Stimulated activated CD8-positive, alpha-beta memory T cell treated with anti-CD3 and anti-CD28 coated beads, Interleukin-4, amount 100 ng/mL, for 1 hour (primary cell): ENCODE results near the gene TCEA3.

Source experiments
- DNase-seq, 2 donors: peaks; one replicate each; pipeline ENCODE4 v3.0.0-alpha.2; 2020; ENCODE audit warnings: low read depth in 2 of 2, low spot score in 1 of 2

TCEA3 gene

DNA sequence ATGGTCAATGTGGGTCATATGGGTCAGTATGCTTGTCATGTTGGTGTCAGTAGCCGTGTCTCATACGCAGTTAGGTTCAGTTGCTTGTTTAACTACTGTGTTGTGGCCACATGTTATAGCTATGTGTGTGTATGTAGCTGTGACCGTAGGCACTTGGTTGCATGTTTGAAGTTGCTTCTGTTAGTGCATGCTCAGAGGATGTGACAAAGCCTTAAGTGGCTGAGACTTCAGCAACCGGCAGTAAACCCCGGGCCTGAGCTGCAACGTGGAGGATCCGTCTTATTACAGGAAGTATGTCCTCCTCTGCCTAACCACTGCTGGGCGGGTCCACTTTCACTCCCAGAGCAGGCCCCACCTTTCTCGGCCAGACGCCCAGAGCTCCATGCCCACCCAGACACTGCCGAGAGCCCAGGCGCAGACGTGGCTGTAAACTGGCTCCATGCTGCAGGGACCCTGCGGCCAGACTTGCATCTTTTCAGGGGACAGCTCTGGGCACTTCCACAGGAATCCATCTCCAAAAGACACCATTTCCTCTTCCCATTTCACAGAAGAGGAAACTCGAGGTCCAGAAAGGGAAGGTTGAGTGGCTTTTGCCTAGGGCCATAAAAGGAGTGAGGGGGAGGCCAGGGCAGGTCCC is 2.2 kb downstream of the TCEA3 start:
- peak in 1 of 2 donors; percentile 8 for DNase-seq

DNA sequence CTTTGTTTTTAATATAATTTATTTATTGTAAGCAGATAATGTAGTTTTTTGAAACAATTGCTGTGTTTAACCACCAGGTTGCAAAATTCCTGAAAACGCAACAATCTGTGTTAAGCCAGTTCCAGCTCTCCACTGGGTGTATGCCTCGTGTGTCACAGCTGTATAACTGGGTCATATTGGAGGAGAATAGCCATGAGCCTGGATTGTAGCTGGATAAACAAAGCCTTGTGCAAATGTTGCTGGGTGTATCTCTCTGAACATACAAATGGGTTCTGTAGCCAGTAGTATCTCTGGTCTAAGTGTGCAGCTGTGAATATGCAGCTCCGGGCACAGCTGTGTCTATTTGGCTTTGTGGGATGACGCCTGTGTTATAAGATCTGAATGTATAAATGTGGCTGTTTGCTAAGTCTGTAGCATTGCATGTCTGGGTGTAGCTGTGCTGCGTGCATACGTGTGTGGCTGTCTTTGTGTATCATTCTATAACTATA is 2.8 kb downstream of the TCEA3 start:
- no peak for DNase-seq

DNA sequence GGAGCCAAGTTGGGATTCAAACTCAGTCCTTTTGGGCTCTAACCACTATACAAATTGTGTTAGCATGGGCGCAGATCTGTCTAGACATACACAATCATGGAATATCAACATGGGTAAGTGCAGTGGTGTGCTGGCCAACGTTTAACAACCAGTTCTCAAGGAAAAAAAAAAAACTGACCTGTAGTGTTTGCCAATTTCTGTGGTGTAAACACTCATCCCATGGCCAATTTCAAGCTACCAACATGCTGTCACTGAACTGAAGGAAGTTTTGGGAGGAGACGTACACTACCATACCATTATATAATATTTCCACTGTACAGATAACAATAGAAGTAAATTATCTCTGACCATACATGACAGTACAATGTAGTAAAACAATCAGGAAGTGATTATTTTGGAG is 3.2 kb downstream of the TCEA3 start:
- no peak for DNase-seq

DNA sequence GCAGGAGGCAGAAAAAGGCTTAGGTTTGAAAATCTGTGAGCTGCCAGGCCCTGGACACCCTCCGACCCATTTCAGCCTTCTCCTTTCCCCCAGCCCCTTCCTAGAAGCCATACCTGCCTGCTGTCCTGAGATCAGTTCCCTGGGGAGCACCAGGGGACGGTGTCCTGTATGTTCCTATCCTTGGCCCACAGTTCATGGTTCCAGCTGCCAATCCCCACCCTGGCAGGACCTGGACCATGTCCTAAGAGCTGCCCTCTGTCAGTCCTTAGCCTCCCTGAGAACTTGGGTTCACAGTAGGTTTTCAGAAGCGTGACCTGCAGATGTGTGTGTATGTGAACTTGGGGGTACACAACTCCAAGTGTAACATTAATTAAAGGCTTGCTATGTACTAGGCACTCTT is 3.8 kb downstream of the TCEA3 start:
- no peak for DNase-seq

DNA sequence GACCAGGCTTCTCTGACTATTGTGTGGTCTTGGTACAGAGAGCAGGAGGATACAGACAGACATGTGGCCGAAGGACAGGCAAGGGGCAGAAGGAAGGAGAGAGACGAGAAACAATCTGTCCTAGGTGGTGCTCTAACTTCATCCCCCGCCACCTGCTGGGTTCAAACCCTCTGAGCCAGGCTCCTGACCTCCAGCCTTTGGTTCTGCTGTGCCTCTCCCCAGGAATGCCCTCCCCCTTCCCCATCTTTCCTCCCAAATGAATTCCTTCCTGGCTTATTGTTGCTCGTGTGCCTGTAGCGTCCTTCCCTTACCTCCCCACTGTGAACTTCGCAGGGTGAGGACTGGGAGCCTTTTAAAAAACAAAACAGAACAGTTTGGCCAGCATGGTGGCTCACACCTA is 5.4 kb downstream of the TCEA3 start:
- DNase-seq = no peak

DNA sequence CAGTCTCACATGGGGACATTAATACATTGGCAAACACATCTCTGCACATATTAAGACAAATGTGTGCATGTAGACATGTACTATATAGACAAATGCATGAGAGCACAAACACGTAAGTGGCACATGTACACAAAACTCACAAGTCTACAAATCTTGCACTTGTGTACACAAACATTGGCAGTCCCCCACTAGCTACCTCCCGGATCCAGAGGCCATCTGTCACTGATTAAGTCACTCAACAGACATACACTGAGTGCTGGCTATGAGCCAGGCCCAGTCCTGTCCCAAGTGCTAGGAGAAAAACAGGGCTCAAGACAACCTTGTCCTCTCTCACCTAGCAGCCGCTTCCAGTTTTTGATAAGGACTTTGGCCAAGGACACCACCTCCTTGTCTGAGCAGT is 7.0 kb downstream of the TCEA3 start:
- DNase-seq = no peak

DNA sequence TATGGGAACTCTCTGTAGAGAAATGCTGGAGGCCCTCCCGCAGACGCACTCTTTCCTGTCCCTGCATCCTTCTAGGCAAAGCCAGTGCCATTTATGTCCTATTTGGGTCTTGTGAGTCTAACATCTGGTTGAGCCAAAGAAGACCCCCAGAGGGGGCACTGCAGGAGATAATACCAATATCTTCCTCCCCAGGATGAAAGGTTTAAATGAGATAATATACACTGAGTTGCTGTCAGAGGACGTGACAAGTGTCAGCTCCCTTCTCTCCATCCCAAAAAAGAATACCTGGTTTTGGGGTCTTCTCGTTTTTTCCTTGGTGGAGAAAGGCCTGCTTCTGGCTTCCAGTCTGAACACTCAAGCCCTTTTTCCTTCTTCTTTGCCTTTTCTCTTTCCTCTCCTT is 7.6 kb downstream of the TCEA3 start:
- DNase-seq = no peak

DNA sequence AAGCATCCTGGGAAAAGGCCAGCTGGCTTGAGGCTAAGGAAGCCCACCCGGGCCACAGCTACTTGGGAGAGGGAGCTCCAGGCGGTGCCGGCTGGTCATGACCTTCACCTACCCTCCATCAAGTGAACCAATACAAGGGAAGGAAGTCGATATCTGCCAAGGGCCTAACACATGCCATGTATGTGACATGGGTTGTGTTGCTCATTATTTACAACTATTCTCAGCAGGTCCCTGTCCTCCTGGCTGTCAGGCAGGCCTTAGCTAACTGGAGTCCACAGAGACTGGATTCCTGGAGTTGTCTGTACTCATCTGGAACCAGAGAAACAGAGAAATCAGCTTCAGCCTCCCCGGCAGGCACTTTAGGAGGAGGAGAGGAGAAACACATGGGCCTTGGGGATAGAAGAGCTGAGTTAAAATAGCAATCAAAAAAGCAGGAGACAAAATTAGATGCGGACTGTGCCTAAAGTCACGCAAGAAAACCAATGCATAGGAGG is 15.7 kb downstream of the TCEA3 start:
- no peak for DNase-seq

DNA sequence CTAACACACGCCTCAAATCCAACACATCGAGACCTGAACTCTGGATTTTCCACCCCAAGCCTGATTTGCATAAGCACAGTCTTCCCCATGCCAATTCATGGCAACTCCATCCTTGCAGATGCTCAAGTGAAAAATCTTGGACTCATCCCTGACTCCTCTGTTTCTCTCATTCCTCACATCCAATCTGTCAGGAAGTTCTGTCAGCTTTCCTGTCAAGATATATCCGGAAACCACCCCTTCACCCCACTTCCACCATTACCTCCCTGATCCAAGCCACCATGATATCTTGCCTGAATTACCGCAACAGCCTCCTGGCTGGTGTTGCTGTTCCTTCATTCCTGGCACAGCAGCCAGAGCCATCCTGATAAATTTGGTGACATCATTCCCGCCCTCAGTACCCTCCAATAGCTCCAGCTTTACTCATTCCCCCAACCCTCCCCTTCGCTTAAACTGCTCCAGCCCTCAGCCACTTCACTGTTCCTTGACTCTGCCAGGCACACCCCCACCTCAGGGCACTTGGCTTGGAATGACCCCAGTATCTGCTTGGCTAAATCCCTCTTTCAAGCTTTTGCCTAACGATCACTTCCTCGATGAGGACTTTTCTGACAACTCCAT is 17.4 kb downstream of the TCEA3 start:
- no peak for DNase-seq

DNA sequence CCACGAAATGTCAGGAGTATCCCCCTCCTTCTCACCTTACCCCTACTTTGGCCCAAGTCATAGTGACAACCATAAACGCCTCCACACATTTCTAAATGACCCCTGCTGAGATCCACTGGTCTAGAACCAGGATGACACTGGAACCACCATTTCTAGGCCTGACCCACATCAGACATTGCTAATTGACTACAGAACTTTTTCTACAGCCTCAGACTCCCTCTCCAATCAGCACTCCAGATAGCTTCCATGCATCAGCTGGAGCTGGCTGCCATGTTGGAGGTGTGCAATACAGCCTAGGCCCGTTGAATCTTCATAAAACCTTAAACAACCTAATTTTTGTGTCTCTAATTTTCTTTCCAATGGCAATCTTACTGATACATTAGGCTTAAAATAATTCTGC is 18.6 kb downstream of the TCEA3 start:
- no peak for DNase-seq

DNA sequence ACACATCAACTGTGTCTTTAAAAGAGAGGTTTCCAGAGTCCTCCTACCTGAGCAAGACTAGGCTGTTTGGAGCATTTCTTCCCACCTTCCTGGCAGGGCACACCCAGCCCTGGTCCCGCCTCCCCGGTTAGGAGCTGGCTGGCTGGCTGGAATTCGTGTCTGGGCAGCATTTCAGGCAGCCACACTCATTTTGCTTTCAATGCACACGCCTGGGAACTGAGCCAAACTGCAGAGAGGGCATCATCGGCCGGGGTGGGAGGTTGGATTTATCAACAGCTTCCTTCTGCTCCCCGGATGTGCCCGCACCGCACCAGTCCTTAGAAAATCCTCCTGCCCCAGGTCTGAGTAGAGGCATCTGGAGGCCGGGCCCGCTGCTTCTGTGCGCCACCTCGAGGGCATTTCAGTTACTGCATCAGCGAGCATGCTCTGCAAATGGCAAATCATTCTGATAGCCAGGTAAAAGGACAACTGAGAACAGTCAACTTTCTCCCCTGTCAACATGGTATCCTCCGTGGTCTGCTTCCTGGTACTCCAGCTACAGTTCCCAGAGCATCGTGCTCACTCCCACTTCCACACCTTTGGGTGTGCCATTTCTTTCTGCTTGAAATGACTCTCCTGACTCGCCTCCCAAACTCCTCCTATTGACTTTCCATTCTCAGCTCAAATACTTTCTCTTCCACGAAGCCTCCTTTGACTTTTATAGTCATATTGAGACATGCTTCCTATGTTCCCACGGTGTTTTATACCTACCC is 20.6 kb downstream of the TCEA3 start:
- peak; percentile 68 for DNase-seq

DNA sequence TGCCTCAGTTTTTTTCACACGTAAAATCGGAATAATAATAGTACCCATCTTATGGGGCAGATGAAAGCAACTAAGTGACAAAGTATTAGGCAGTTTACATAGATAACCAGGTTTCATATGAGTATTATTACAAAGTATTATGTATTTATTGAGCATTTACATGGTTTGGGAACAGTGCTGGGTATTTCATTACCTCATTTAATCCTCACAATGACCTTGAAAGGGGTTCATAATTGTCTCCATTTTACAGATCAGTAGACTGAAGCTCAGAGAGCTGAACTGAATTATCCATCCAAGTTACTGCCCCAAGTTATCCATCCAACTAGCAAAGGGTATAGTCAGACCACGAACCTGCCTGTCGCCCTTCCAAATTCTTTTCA is 21.2 kb downstream of the TCEA3 start:
- no peak for DNase-seq

DNA sequence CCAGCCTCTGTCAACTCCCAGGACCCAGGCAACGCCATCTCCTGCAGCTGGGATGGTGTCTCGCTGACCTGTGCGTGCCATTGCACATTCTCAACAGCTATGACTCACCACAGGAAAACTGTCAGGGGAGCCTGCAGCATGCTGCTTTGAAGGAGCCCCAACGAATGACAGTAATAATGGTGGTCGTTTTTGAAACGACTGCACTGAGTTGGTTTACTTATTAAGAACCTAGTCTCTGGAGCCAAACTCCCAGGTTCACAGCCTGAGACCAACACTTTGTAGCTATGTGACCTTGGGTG is 21.6 kb downstream of the TCEA3 start:
- no peak for DNase-seq

DNA sequence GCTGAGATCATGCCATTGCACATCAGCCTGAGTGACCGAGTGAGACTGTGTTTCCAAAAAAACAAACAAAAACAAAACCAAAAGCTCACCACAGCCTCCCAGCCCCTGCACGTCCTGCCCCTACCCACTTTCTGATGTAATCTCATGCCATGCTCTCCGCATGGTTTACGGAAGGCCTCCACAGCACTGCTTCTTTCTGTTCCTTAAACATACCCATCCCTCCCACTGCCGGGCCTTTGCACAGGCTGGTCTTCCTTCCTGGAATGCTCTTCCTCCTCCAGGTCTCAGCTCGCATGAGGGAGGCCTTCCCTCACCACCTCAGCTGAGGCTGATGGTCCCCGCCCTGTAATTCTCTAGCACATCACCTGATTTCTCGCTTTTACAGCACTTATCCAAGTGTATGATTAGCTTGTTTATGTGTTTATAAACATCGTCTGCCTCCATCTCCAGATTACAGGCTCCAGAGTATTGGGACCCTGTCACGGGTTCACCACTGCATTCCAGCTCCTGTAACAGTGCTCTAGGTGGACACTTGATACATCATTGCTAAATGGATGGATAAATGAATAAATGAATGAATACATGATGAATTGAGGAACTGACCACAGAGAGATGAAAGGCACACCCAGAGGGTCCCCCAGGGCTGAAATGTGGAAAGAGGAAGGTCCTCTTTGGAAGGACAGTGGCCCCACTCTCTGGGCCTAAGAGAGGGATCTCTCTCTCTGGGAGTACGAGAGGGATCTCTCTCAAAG is 22.1 kb downstream of the TCEA3 start:
- no peak for DNase-seq

DNA sequence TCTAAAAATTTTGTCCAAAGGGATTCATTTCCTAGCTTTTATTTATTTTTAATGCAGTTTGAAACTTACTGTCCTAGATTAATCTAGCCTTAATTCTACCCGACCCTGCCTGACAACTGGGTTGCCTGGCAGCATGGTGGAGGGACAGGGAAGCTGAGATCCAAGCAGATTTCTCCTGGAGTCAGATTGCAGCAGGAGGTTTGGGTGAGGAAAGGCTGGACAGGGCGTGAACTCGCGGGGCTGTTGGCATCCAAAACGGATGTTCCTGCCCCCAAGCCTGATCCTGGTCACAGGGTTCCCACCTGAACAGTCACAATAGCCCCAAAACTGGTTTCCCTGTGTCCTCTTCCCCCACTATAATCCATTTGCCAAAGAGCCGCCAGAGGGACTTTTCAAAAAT is 23.2 kb downstream of the TCEA3 start:
- DNase-seq = no peak

DNA sequence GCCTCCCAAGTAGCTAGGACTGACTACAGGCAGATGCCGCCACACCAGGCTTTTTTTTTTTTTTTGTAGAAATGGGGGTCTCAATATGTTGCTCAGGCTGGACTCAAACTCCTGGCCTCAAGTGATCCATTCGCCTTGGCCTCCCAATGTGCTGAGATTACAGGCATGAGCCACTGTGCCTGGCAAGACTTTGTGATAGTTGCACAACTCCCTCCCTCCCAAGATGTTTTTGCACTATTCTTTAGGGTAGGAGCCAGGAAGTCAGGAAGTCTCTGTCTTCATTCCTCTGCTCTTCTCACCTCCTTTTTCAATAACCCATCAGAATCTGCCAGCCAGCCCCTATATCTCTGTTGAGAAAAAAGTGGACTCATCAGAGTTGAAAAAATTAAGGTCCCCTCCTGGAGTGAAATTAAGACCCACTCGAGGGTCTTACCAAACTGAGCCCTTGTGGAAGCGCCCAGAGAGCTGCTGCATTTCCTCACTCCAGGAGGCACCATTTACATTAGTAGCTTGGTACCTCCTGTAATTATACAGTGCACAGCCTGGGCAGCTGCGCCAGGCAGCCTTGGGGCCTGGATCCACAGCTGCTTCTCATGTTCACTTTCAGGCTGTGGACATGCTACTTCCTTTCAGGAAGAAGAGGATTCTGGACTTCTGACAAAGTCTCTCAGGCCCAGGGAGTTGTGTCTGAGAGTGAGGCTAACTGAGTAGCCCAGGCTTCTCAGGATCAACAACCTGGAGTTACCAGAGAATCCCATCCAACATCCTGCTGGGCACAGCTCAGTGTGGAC is 24.0 kb downstream of the TCEA3 start:
- DNase-seq = no peak

DNA sequence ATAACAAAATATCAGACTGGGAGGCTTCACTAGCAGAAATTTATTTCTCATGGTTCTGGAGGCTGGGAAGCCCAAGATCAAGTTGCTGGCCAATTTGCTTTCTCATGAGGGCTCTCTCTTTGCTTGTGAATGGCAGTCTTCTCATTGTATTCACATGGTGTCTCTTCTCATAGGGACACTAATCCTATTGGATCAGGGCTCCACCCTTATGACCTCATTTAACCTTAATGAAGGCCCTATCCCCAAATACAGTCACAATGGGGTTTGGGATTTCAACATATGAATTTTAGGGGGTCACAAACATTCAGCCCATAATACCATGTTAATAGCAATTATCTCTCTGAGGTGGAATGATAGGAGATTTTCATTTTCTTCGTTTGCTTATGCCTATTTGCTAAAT is 25.3 kb downstream of the TCEA3 start:
- DNase-seq = no peak

DNA sequence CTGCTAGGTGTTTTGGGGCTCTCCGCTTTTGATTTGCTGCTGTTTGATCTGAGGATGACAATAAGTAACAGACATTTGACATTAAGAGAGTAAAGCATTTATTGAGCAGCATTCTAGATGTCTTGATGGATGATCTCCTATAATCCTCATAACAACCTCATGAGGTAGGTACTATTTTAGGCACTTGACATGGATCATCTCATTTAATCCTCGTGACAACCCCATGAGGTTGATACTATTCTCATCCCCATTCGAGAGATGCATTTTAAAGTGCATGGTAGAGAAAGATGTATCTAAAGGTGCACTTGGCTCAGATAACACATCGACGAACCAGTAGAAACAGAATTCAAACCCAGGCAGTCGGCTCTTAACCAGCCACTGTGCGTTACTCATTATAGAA is 26.6 kb downstream of the TCEA3 start:
- no peak for DNase-seq

DNA sequence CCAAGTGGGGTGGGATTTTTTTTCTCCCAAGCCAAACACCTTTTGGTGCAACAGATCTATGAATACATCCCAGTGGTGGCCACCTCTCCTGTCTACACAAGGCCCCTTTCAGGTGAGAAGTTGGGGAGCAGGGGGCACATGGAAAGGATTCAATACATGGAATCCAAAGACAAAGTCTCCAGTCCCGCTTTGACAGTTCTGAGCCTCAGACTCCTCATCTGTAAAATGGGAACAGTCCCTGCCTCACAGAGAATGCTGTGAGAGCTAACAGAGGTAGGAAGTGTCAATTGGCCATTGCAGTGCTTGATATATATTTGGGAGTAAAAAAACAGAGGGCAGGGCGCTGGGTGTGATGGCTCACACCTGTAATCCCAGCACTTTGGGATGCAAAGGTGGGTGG is 28.2 kb downstream of the TCEA3 start:
- no peak for DNase-seq

DNA sequence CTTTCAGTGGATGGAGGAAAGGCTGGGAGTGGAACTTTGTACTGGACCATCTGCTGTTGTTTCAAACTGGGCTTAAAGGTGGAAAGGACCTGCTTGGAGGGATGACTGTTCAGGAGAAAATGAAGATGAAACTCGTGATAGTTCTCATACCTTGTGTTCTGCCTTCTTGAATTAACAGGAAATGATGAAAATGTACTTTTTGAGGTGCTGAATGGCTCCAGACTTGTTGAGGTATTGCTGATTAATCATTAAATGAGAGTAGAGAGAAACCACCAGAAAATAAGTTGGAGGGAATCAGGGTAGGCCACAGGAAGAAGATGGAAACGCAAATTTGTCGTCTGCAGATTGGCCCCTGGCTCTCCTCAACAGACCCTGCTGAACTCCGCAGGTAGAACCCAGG is 28.7 kb downstream of the TCEA3 start:
- no peak for DNase-seq

DNA sequence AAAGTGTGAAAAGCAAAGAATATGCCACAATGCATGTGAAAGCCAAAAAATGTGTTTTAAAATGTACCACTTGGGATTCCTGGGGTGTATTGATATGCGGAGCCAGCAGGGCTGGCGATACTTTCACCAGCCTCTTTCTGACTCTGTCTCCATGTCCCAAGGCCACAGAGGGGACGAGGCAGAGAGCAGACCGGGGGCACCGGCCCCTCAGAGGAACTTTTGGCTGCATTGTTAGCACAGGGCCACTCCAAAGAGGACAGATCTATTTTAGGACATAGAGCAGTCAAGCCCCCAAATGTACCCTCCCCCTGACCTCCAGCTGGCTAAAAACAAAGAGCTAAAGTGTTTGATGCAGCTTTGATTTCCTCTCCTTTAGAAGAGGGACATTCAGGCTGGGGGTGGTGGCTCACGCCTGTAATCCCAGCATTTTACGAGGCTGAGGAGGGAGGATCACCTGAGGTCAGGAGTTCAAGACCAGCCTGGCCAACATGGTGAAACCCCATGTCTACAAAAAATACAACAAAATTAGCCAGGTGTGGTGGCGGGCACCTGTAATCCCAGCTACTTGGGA is 29.3 kb downstream of the TCEA3 start:
- no peak for DNase-seq
